HG03060 (cell line): Measurements from ENCODE around the gene PHAF1.

Experiments
- ATAC-seq: cut with Tn5 transposase; IDR thresholded peaks from one replicate; pipeline ENCODE4 v1.9.1; 2021; ENCODE audit warnings: low read depth, moderate number of reproducible peaks; ENCODE audit not compliant: unreplicated experiment

Gene PHAF1

GRCh38 chr16:67191995-67192681 lies 82.4 kb downstream of the PHAF1 start, which contains the start of gene E2F4:
E2F4 (plus strand) TSS chr16:67192155; CDS start chr16:67192228, 73 bp downstream.
- peak; percentile 61 for ATAC-seq

GRCh38 chr16:67192781-67193361 lies 83.1 kb downstream of the PHAF1 start:
- ATAC-seq: no peak

GRCh38 chr16:67193536-67193935 lies 83.8 kb downstream of the PHAF1 start:
- ATAC-seq: no peak

- no peak for ATAC-seq
Observed at GRCh38 chr16:67194260-67194659, 84.5 kb downstream of the PHAF1 start.

GRCh38 chr16:67195676-67196075 lies 85.9 kb downstream of the PHAF1 start:
- no peak for ATAC-seq

DNA sequence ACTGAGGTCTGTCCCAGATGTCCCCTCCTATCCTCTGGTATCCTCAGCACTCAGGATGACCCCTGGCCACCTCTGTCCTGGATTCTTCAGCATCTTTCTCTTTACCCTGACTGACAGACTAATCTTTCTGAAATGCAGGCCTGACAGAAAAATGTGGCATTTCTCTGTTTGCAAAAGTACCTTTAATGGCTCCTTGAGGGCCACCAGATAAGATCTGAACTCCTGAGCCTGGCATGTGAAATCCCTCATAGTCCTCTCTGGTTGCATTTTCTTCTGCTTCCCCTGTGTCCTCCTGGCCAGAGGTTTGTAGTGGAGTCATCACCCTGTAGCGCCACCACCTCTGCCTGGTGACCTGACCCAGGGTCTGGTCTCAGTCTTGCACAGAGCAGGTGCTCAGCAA lies 87.1 kb downstream of the PHAF1 start:
- no peak for ATAC-seq

DNA sequence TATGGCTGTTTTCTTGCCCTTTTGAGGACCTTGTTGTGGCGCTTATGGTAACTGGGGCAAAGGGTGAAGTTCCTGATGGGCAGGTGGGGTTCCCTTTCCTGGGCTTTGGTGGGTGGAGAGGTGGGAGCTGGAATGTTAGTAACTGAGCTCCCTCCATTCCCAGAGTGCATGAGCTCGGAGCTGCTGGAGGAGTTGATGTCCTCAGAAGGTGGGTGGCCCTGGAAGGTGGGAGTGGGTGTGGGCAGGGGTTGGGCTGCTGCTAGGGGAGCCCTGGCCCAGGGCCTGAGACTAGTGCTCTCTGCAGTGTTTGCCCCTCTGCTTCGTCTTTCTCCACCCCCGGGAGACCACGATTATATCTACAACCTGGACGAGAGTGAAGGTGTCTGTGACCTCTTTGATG lies 88.0 kb downstream of the PHAF1 start:
- no peak for ATAC-seq
